Measurements from ENCODE around the gene PRDM16. TPM values are rescaled to one million over a fixed set of nuclear protein-coding genes. Genes with fewer than 3 reads are reported as not detected.
A peak's percentile ranks its signal among the peaks of the same experiment; 100 is the strongest.

Gene PRDM16
- total RNA-seq, 1 experiment from 2014 or later = not detected

DNA sequence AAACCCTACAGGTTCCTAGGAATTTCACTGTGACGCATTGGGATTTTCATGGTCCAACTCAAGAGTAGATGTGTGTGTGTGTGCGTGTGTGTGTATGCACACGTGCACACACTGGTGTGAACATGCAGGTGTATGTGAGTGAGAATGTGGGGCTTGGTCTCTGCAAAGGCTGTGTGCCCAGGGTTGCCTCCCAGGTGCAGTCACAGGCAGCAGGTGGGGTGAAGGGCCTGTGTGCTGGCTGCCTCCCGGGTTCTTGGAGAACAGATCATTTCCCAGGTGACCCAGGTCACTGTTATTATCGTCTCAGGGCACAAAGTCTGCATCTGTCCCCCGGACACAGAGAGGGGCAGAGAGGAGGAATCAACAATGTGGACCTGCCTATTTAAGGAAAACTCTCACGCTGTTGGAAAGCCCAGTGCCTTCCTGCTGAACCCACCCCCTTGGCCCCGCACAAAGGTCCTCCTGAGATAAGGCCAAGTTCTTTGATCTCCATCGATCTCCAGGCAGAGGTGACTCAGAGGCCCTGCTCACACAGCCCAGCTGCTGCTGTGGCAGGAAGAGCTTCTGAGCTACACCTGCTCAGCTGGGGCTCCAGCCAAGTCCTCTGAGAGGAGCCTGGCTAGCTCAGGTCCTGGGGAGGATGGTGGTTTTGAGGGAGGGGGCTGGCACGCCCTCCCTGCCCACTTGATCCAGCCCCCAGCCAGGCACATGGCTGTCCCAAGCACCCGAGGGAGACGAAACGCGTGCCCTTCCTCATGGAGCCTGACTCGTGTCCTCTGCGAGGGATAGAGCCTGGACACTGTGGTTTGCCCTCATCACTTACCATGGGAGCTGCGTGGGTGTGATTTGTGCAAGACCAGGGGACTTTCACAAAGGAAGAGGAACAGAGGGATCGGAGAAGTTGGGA is 251.5 kb downstream of the PRDM16 start:
- peak; percentile 73 for DNase-seq (ENCODE audit: low spot score)

- DNase-seq (ENCODE audit: low spot score) = no peak
These were observed 252.8 kb downstream of the PRDM16 start for GRCh38 chr1:3321559-3322449.

- DNase-seq (ENCODE audit: low spot score) = no peak
These were observed 253.5 kb downstream of the PRDM16 start for GRCh38 chr1:3322450-3323020.

GRCh38 chr1:3323021-3323795 is 254.2 kb downstream of the PRDM16 start:
- peak; percentile 69 for DNase-seq (ENCODE audit: low spot score)

DNA sequence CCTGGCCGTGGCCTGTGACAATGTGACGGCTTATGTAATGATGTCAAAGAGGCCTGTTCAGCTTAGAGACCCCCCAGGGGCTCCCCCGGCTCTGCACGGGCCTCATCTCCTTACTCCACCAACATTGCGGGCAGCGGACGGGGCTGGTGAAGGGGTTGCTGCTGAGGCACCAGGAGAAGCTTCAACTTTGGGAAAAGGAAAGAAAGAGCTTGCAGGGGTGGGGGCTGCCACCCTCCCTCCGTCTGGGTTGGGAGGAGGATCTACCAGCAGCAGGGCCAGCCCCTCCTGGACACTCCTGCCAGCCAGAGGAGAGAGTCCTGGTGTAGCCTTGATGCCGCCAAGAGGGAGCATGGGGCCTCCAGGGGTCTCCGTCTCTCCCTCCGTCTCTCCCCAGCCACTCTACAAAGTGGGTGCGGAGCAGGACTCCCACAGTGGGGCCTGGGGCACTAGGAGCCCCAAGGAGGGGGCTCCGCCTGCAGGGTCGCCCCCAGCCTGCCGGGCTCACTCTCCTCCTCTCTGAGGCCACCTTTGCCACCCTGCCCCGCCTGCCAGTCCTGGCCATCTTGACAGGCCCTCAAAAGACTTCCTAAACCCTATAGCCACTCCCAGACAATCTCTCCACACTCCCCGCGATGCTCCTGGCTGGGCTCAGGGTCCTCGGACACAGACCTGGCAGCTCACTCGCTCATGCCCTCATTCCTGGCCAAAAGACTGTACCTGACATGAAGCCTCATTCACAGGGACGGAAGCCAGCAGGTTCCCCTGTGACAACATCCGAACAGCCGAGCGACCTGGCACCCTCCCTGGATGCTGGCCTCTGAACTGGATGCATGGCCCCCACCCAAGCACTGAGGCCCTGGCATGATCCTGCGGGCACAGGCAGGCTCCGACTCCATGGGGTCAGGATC is 255.0 kb downstream of the PRDM16 start:
- no peak for DNase-seq (ENCODE audit: low spot score)

- DNase-seq (ENCODE audit: low spot score) = no peak
These were observed 255.9 kb downstream of the PRDM16 start for GRCh38 chr1:3324704-3325535.

- DNase-seq (ENCODE audit: low spot score) = no peak
These were observed 257.7 kb downstream of the PRDM16 start for GRCh38 chr1:3326516-3327388.

DNA sequence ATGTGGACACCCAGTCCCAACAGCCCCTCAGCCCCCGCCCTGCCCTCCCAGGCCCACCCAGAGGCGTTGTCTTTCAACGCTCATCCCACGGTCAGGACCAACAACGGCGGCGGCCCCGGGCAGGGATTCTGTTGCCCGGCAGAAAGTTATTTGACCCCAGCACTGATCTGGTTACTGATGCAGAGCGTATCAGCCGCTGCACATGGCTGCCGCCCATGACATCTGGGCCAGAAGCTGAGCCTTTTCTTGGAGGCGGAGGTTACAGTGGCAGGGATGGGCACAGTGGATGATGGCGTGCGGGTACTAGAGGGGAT is 258.3 kb downstream of the PRDM16 start:
- DNase-seq (ENCODE audit: low spot score) = no peak

DNA sequence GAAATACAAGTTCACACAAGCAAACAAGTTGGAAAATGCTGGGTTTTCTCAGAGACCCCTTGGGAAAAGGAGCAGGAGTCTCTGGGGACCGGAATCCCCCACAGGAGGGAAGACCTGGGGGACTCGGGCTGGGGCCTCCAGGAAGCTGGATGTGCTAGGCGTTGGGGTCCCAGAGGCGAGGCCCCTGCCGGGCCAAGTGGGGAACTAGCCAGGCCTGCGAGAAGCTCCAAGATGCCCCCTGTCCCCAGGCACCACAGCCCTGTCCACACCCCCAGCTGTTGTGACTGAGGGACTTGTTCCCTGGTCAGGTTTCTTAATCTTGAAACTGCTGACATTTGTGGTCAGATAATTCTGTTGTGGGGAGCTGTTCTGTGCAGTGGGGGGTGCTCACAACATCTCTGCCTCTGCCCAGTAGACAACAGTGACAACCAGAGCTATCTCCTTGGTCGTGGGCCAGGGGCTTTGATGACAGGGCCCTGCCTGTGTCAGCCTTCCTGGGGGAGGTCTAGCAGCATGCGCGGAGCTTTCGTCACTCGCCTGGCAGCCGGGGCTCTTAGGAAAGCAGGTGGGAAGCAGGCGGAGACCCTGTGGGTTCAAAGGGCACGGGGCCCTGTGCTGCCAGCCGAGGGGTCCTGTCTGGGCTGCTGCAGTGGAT is 259.1 kb downstream of the PRDM16 start:
- DNase-seq (ENCODE audit: low spot score) = no peak

GRCh38 chr1:3329640-3330281 is 260.8 kb downstream of the PRDM16 start:
- DNase-seq (ENCODE audit: low spot score) = no peak

DNA sequence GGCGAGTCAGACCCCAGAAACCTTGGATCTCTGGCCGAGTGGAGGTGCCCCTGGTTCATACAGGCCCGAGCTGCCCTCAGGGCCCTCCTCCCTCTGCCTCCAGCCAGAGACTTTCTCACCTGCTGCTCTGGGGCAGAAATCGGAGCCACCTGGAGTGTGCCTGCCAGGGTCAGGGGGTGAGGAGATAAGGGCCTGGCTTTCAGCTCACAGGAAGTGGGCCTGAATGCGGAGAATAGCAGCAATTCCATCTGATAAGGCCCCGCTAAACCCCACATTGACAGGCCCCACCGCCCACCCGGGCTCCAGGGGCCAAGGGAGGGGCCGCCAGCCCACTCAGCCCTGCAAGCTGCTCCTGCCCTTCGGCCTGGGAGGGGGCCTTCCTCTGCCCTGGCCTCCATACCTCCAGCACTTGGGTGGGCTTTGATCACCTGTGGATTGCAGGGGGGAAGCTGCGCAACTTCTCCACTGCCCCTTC is 261.8 kb downstream of the PRDM16 start:
- DNase-seq (ENCODE audit: low spot score) = no peak

- no peak for DNase-seq (ENCODE audit: low spot score)
These were observed 262.6 kb downstream of the PRDM16 start for GRCh38 chr1:3331564-3331963.

DNA sequence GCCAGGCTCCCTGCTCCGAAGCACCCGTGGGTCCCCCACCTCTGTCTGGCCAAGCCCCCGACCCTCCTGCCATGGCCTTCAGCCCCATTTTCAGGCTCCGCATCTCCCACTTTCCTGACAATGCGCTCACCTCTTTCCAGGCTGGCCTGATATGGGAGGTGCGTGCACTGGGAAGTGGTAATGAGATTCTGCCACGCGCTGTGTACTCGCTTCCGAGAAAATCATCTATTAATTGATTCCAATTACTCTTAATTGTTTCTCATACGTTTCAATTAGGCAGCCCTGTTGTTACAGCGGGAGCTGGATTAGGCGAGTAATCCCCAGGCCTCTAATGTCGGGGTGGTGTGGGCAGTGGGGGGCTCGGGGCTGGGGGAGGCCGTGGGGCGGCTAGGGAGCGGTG is 263.0 kb downstream of the PRDM16 start:
- no peak for DNase-seq (ENCODE audit: low spot score)

DNA sequence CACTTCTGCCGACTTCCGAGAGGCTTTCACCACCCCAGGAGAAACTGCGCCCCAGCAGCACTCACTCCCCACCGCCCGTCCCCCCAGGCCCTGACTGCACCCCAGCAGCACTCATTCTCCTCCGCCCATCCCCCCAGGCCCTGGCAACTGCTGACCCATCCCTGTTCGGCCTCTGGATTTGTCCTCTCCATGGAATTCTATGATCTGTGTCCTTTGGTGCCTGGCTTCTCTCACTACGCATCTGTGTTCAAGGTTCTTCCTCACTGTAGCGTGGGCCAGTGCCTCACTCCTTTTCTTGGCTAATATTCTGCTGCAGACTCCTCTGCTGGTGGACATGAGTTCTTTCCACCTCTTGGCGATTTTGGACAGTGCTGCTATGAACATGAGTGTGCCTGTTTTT is 263.7 kb downstream of the PRDM16 start:
- DNase-seq (ENCODE audit: low spot score) = no peak

GRCh38 chr1:3333903-3334302 is 264.9 kb downstream of the PRDM16 start:
- DNase-seq (ENCODE audit: low spot score) = no peak

DNA sequence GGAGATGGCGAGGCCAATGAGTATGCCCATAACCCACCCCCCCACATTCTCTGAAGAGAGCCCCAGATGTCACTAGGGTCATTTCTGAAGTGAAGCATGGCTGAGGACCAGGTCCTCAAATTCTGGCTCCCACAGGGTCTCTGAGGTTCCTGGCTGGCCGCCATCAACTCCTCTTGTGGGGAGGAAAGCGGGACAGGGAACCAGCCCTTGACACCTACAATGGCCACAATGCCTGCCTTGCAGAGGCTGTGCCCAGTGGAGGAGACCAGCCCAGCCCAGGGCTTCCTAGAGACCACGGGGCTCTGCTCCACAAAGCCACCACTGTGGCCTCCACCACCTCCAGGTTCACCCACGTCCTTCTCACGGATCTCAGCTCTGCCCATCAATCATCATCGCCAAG is 265.4 kb downstream of the PRDM16 start:
- no peak for DNase-seq (ENCODE audit: low spot score)

Data from HT-29 (cell line).